ENCODE results near the gene CCDC40.

The CCDC40 gene

GRCh38 chr17:80101946-80102663 lies 65.7 kb downstream of the CCDC40 start:
- DNase-seq (ENCODE audit: low spot score) = no peak

- no peak for DNase-seq (ENCODE audit: low spot score)
Measured at GRCh38 chr17:80102664-80103448, 66.4 kb downstream of the CCDC40 start.

DNA sequence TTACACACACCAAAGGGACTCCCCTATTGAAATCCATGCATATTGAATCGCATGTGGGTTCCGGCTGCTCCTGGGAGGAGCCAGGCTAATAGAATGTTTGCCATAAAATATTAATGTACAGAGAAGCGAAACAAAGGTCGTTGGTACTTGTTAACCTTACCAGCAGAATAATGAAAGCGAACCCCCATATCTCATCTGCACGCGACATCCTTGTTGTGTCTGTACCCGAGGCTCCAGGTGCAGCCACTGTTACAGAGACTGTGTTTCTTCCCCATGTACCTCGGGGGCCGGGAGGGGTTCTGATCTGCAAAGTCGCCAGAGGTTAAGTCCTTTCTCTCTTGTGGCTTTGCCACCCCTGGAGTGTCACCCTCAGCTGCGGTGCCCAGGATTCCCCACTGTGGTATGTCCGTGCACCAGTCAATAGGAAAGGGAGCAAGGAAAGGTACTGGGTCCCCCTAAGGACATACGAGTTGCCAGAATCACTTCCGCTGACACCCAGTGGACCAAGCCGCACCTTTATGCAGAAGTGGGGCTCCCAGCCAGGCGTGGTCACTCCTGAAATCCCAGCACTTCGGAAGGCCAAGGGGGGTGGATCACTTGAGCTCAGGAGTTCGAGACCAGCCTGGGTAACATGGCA lies 67.1 kb downstream of the CCDC40 start:
- no peak for DNase-seq (ENCODE audit: low spot score)

- DNase-seq (ENCODE audit: low spot score) = no peak
Measured at GRCh38 chr17:80104321-80104955, 68.0 kb downstream of the CCDC40 start.

- DNase-seq (ENCODE audit: low spot score) = no peak
Measured at GRCh38 chr17:80104956-80105375, 68.5 kb downstream of the CCDC40 start.

DNA sequence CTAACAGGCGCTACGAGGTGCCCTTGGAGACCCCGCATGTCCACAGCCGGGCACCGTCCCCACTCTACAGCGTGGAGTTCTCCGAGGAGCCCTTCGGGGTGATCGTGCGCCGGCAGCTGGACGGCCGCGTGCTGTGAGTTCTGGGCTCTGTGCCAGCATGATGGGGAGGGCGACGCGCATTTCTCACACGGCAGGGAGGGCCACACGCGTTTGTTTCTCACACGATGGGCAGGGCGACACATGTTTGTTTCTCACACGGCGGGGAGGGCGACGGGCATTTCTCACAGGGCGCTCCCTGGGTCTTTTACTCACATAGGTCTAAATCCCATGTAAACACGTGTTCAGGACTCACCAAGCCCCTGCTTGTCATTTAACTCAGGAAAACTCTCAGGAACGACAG lies 69.3 kb downstream of the CCDC40 start:
- no peak for DNase-seq (ENCODE audit: low spot score)

DNA sequence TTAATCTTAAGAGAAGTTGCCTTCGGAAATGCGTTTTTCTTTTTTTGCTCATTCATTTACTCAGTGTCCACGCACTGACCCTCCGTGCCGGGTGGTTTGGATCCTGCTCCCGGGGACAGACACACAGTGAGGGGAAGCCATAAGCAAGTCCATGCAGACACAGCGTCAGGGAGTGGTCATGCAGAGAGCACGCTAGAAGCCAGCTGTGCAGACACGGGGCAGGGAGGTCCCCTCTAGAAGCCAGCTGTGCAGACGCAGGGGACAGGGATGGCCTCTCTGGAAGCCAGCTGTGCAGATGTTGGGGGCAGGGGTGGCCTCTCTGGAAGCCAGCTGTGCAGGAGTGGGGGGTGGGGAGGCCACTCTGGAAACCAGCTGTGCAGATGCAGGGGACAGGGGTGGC lies 69.7 kb downstream of the CCDC40 start:
- no peak for DNase-seq (ENCODE audit: low spot score)

GRCh38 chr17:80106751-80107150 lies 70.3 kb downstream of the CCDC40 start:
- DNase-seq (ENCODE audit: low spot score) = no peak

DNA sequence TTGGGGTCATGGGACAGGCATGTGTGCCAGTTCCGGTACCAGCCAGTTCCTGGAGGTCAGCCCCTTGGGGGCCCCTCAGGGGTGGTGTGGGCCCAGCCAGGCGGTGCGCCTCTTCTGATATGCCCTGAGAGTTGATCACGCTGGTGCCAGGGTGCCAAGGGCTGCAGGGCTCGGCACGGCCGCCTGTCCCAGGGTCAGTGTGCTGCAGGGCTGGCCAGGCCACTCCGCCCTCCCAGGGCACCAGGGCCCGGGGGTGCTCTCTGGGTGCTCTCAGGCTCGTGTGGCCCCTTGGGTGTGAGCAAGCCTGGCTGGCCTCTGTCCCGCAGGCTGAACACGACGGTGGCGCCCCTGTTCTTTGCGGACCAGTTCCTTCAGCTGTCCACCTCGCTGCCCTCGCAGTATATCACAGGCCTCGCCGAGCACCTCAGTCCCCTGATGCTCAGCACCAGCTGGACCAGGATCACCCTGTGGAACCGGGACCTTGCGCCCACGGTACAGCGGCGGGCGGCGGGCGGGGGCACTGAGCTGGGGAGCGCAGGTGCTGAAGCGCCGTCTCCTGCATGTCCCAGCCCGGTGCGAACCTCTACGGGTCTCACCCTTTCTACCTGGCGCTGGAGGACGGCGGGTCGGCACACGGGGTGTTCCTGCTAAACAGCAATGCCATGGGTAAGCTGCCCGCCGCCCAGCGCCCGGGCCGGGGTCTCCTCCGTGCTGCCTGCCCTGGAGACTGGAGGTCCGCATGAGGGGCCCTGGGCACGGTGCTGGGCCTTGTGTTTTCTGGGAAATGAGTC lies 71.0 kb downstream of the CCDC40 start:
- DNase-seq (ENCODE audit: low spot score) = no peak

DNA sequence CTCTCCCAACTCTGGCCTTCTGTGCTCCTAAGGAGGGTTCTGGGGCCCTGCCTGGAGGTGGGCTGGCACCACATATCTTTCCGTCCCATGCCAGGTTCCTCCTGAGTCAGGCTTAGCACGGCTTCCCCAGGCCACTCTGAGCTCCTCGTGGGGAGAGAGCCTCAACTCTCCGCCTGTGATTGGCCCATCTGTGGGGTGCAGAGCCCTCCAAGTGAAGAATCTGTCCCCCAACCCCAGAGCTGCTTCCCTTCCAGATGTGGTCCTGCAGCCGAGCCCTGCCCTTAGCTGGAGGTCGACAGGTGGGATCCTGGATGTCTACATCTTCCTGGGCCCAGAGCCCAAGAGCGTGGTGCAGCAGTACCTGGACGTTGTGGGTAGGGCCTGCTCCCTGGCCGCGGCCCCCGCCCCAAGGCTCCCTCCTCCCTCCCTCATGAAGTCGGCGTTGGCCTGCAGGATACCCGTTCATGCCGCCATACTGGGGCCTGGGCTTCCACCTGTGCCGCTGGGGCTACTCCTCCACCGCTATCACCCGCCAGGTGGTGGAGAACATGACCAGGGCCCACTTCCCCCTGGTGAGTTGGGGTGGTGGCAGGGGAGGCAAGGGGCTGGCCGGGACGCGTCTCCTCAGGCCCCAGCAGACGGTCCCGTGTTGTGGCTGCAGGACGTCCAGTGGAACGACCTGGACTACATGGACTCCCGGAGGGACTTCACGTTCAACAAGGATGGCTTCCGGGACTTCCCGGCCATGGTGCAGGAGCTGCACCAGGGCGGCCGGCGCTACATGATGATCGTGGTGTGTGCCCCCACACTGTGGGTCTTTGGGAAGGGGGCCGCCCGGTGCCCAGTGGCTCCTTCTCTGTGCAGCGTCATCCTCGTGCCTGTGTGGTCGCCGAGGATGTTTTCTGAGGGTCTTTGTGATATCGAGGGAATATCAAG lies 71.9 kb downstream of the CCDC40 start:
- no peak for DNase-seq (ENCODE audit: low spot score)

DNA sequence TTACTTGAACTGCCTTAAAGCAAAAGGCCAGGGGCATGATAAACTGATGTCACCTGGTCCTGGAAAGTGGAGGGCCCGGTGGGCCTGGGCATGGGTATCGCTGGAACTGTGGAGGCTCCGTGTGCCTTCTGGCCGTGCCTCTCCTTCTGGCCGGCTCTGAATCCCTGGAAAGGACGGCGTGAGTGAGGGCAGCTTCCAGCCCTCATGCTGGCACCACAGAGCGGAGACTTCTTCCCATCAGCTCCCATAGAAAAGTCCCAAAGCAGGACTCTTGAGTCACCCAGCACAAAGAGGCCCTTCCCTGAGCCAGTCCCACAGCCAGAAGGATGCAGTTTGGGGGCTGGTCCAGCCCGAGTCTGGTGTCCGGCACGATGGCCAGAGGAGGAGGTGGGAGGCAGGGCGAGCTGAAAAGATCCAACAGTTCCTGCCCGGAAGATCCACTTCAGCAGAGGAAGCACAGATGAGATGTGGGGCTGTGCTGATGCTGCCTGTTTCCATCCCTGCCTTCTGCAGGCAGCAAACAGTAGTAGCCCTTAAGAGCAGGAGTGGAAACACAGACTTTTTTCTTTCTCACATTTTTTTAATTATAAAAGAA lies 72.7 kb downstream of the CCDC40 start:
- no peak for DNase-seq (ENCODE audit: low spot score)

DNA sequence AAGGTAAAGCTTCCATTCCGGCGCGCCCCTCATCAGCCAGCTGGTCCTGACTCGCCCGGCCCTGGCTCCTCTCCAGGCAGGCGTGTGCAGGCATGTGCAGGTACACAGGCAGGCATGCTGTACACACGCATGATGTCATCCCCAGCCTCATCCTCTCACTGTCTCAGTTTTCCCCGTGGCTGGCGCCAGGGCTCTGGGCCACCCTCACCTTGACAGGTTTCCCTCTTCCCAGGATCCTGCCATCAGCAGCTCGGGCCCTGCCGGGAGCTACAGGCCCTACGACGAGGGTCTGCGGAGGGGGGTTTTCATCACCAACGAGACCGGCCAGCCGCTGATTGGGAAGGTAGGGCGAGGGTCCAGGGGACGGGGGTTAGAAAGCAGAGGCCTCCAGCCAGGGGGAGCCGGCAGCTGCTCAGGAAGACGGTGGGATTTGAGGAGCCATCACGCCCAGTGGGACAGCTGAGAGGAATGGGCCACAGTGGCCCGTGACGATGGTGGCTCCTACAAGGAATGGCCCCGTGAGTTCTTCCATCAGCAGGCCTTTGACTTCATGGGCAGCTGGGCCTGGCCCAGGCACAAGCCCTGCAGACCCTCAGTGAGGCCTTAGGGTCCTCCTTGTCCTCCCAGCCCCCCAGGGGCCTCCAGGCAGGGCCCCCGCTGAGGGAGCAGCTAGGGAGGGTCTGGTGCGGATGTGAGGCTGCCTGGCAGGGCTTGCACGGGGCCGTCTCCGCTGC lies 73.4 kb downstream of the CCDC40 start:
- DNase-seq (ENCODE audit: low spot score) = no peak

GRCh38 chr17:80110447-80110812 lies 74.0 kb downstream of the CCDC40 start:
- no peak for DNase-seq (ENCODE audit: low spot score)

DNA sequence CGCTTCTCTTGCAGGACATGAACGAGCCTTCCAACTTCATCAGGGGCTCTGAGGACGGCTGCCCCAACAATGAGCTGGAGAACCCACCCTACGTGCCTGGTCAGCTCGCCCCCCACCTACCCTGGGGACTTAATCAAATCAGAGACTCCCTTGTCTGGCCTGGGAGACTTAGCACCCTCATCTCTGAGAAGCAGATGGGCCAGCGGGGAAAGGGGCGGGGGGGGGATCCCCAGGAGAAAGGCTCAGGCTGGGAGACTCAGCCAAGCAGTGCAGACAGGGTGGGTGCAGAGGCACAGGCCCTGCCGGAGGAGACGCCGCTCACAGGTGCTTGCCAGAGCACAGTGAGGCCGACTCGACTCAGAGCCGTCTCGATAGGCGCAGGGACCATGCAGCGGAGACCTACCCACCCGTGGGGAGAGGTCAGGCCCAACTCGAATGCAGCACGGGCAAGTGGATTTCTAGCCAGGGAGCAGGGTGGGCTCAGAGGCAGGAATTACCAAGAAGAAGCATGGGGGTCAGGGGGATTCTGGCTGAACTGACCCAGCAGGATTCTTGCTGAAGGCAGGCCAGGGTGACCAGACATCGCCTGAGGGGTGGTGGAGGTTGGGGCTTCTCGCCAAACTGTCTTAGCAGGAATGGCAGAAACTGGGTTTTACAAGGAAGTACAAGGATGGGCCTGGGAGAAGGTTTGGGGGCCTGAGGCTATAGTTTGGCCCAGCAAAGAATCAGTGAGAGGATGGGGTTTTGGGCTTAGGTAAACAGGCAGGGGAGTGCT lies 74.7 kb downstream of the CCDC40 start:
- no peak for DNase-seq (ENCODE audit: low spot score)

DNA sequence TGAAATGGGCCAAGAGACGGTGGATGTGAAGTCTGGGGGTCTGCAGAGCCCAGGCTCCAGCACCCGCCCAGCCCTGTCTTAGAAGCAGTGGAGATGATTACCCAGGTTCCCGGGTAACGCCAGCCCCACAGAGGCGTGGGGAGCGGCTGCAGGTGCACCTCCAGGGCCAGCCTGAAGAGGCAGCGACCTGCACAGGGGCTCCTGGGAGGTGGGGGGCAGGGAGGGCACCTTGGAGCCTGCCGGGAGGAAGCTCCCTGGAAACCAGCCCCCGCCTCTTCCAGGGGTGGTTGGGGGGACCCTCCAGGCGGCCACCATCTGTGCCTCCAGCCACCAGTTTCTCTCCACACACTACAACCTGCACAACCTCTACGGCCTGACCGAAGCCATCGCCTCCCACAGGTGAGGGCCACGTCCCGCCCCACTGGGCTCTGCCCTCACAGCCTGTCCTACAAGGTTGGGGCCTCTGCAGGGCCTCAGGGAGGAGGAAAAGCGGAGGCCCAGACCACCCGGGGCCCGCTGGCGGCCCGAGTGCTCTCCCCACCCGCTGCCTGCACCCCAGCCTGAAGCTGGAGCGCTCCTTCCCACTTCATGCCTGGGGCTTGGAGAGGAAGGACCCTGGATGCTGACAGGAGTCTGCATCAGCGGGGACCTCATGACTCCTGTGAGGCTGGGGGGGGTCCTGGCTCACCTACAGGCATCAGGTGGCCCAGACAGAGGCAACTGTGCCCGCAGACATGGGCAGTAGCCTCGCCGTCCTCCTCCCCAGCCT lies 75.4 kb downstream of the CCDC40 start:
- DNase-seq (ENCODE audit: low spot score) = no peak

- DNase-seq (ENCODE audit: low spot score) = no peak
Measured at GRCh38 chr17:80112471-80113032, 76.1 kb downstream of the CCDC40 start.

DNA sequence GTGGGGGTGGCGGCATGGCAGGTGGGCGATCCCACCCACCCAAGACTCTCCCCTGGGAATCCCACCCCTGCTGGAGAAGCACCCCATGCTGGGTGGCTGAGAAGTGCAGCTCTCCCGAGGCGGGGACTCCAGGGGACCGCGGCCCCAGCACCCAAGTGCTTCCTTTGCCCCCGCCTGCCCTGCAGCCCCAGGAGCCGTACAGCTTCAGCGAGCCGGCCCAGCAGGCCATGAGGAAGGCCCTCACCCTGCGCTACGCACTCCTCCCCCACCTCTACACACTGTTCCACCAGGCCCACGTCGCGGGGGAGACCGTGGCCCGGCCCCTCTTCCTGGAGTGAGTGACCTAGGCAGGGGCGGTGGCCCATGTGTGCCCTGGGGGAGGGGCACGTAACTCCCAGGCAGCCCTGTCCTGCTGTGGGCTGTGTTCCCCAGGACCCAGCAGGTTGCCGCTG lies 76.6 kb downstream of the CCDC40 start:
- DNase-seq (ENCODE audit: low spot score) = no peak

DNA sequence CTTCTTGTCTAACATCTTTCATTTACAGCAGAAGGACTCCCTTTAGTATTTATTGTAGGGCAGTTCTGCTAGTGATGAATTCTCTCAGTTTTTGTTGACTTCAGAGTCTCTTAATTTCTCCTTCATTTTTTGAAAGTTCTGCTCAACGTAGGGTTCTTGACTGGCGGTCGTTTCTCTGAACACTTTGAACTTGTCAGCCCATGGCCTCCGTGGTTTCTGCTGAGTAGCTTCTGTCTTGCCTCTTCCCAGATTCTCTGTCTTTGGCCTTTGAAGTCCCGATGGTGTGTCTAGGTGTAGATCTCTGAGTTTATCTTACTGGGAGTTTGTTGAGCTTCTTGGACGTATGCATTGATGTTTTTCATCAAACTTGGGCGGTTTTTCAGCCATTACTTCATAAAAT lies 78.3 kb downstream of the CCDC40 start:
- no peak for DNase-seq (ENCODE audit: low spot score)

Measured in CD4-positive, alpha-beta T cell treated with Interleukin-6 at 100 ng/mL for 8 hours (primary cell).